Panc1 (cell line): ENCODE results near the gene HAGHL.

ENCODE experiments used
- POLR2AphosphoS5 ChIP-seq: IDR thresholded peaks from 2 replicates; pipeline ENCODE4 v1.6.1; 2012; ENCODE audit warnings: mild to moderate bottlenecking, low read depth, low read length, moderate library complexity
- TF ChIP-seq, protein P1 (sequence below): fragments of 450-650 bp; IDR thresholded peaks from 2 replicates; pipeline ENCODE4 v1.5.1; 2017; ENCODE audit warnings: mild to moderate bottlenecking
- TF ChIP-seq, protein P2 (sequence below), 2 experiments: IDR thresholded peaks; 2 replicates each; pipeline ENCODE4 v1.6.1; 2011 to 2012; ENCODE audit warnings: low read depth in 2 of 2, control low read depth in 1 of 2, low read length in 1 of 2, mild to moderate bottlenecking in 1 of 2, moderate library complexity in 1 of 2; ENCODE audit not compliant: insufficient read depth in 1 of 2

DNA sequence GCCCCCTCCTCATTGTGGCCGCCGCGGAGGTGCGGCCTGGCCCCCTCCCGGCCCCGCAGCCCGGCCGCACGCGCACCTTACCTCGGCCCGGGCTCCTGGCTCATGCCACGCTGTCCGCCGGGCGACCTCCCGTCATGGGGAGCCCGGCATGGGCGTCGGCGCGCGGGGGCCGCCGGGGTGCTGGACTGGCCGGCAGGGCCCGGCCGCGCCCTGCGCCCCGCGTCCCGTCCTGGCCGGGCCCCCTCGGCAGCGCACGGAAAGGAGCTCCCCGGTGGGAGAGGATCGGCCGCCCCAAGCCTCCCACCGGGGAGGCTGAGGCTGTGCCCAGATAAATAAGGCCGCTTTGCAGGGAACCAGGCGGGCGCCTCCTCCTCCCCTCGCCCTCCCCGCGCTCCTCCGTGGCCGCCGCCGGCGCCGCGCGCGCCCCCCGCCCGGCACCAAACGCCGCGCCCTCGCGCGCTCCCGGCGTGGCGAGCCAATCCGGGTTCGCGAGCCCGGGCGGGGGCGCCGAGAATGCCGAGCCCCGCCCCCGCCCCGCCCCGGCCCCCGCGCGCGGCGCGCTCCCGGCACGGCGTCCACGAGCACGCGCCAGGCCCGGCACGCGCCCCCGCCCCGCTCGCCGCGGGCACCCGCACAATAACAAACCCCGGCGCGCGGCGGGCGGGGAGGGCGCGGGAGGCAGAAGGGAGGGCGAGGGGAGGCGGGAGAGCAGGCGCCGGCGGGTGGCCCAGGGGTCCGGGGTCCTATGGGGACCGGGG is 21.3 kb upstream of the HAGHL start, which contains the start of gene FBXL16:
- TF ChIP-seq, protein P1, sequence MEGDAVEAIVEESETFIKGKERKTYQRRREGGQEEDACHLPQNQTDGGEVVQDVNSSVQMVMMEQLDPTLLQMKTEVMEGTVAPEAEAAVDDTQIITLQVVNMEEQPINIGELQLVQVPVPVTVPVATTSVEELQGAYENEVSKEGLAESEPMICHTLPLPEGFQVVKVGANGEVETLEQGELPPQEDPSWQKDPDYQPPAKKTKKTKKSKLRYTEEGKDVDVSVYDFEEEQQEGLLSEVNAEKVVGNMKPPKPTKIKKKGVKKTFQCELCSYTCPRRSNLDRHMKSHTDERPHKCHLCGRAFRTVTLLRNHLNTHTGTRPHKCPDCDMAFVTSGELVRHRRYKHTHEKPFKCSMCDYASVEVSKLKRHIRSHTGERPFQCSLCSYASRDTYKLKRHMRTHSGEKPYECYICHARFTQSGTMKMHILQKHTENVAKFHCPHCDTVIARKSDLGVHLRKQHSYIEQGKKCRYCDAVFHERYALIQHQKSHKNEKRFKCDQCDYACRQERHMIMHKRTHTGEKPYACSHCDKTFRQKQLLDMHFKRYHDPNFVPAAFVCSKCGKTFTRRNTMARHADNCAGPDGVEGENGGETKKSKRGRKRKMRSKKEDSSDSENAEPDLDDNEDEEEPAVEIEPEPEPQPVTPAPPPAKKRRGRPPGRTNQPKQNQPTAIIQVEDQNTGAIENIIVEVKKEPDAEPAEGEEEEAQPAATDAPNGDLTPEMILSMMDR = no peak
- TF ChIP-seq POLR2AphosphoS5 = no peak
- TF ChIP-seq, protein P2, sequence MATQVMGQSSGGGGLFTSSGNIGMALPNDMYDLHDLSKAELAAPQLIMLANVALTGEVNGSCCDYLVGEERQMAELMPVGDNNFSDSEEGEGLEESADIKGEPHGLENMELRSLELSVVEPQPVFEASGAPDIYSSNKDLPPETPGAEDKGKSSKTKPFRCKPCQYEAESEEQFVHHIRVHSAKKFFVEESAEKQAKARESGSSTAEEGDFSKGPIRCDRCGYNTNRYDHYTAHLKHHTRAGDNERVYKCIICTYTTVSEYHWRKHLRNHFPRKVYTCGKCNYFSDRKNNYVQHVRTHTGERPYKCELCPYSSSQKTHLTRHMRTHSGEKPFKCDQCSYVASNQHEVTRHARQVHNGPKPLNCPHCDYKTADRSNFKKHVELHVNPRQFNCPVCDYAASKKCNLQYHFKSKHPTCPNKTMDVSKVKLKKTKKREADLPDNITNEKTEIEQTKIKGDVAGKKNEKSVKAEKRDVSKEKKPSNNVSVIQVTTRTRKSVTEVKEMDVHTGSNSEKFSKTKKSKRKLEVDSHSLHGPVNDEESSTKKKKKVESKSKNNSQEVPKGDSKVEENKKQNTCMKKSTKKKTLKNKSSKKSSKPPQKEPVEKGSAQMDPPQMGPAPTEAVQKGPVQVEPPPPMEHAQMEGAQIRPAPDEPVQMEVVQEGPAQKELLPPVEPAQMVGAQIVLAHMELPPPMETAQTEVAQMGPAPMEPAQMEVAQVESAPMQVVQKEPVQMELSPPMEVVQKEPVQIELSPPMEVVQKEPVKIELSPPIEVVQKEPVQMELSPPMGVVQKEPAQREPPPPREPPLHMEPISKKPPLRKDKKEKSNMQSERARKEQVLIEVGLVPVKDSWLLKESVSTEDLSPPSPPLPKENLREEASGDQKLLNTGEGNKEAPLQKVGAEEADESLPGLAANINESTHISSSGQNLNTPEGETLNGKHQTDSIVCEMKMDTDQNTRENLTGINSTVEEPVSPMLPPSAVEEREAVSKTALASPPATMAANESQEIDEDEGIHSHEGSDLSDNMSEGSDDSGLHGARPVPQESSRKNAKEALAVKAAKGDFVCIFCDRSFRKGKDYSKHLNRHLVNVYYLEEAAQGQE (IDR thresholded peaks at IDR 0.05; ENCODE audit: insufficient read depth in 1 of 2, low read depth in 2 of 2, low read length in 1 of 2) = no peak
